Liver (tissue), 9 donors: ENCODE measurements around the gene MTA2. TPM values are rescaled to one million over a fixed set of nuclear protein-coding genes. Genes with fewer than 3 reads are reported as not detected.

Source experiments
- DNase-seq: peaks from one replicate; pipeline ENCODE4 v3.0.0-alpha.2; 2017; ENCODE audit warnings: low spot score
- H3K27ac ChIP-seq, 2 donors: one replicate each; pipeline ENCODE4 v1.7.0; 2013; ENCODE audit warnings: inconsistent platforms in 2 of 2, low read length in 2 of 2, control low read depth in 1 of 2, low read depth in 1 of 2, mild to moderate bottlenecking in 1 of 2
- H3K27me3 ChIP-seq, 4 donors: one replicate each; pipeline versions ENCODE4 v1.6.1 to v1.7.0; 2013; ENCODE audit warnings: low read length in 3 of 4, inconsistent platforms in 1 of 4, mild to moderate bottlenecking in 1 of 4, moderate library complexity in 1 of 4; ENCODE audit not compliant: control insufficient read depth in 4 of 4, insufficient read depth in 4 of 4
- H3K36me3 ChIP-seq, 4 donors: one replicate each; pipeline versions ENCODE4 v1.6.1 to v1.7.0; 2013; ENCODE audit warnings: low read length in 3 of 4, mild to moderate bottlenecking in 3 of 4, low read depth in 1 of 4, moderate library complexity in 1 of 4; ENCODE audit not compliant: control insufficient read depth in 4 of 4, insufficient read depth in 3 of 4
- H3K4me1 ChIP-seq, 4 donors: one replicate each; pipeline versions ENCODE4 v1.6.1 to v1.7.0; 2013; ENCODE audit warnings: low read length in 3 of 4, mild to moderate bottlenecking in 3 of 4, moderate library complexity in 1 of 4; ENCODE audit not compliant: control insufficient read depth in 4 of 4, insufficient read depth in 4 of 4
- H3K4me3 ChIP-seq, 3 donors: one replicate each; pipeline versions ENCODE4 v1.6.1 to v1.7.0; 2013; ENCODE audit warnings: low read length in 3 of 3, control low read depth in 1 of 3, low read depth in 1 of 3, mild to moderate bottlenecking in 1 of 3
- H3K9ac ChIP-seq, 2 donors: one replicate each; pipeline ENCODE4 v1.7.0; 2013; ENCODE audit warnings: low read length in 2 of 2, mild to moderate bottlenecking in 2 of 2, moderate library complexity in 2 of 2, control low read depth in 1 of 2, low read depth in 1 of 2
- H3K9me3 ChIP-seq, 4 donors: one replicate each; pipeline versions ENCODE4 v1.6.1 to v1.7.0; 2013; ENCODE audit warnings: low read length in 3 of 4; ENCODE audit not compliant: control insufficient read depth in 4 of 4
- CTCF ChIP-seq: fragments of 150-350 bp; IDR thresholded peaks from 2 replicates; pipeline ENCODE4 v1.5.1; 2017; ENCODE audit warnings: improper control_type of control experiment, low read depth, low read length; ENCODE audit not compliant: missing input control
- EGR1 ChIP-seq, 2 donors: IDR thresholded peaks; 2 replicates each; pipeline ENCODE4 v1.6.1; 2016 to 2018; ENCODE audit warnings: antibody characterized with exemption in 2 of 2, low read depth in 2 of 2
- FOXA1 ChIP-seq: IDR thresholded peaks from 2 replicates; pipeline ENCODE4 v1.6.1; 2016; ENCODE audit warnings: antibody characterized with exemption
- FOXA2 ChIP-seq: IDR thresholded peaks from 2 replicates; pipeline ENCODE4 v1.6.1; 2016; ENCODE audit warnings: antibody characterized with exemption
- GABPA ChIP-seq, 2 donors: IDR thresholded peaks in 1 of 2; conservative IDR thresholded peaks in 1 of 2; 2 replicates each; pipeline ENCODE4 v1.6.1; 2016; ENCODE audit warnings: antibody characterized with exemption in 2 of 2, mild to moderate bottlenecking in 1 of 2, moderate library complexity in 1 of 2
- HNF4A ChIP-seq, 2 donors: conservative IDR thresholded peaks; 2 replicates each; pipeline ENCODE4 v1.6.1; 2016; ENCODE audit warnings: antibody characterized with exemption in 2 of 2, mild to moderate bottlenecking in 2 of 2
- HNF4G ChIP-seq: IDR thresholded peaks from 2 replicates; pipeline ENCODE4 v1.6.1; 2016; ENCODE audit warnings: antibody characterized with exemption
- JUND ChIP-seq, 2 donors: IDR thresholded peaks; 2 replicates each; pipeline ENCODE4 v1.6.1; 2016; ENCODE audit warnings: antibody characterized with exemption in 2 of 2
- NR2F2 ChIP-seq: IDR thresholded peaks from 2 replicates; pipeline ENCODE4 v1.6.1; 2016; ENCODE audit warnings: antibody characterized with exemption
- RAD21 ChIP-seq, 2 donors: IDR thresholded peaks; 2 replicates each; pipeline ENCODE4 v1.6.1; 2016; ENCODE audit warnings: antibody characterized with exemption in 2 of 2, mild to moderate bottlenecking in 2 of 2
- REST ChIP-seq: IDR thresholded peaks from 2 replicates; pipeline ENCODE4 v1.6.1; 2016; ENCODE audit warnings: antibody characterized with exemption, mild to moderate bottlenecking
- RXRA ChIP-seq, 2 donors: IDR thresholded peaks; 2 replicates each; pipeline ENCODE4 v1.6.1; 2017 to 2018; ENCODE audit warnings: antibody characterized with exemption in 2 of 2, mild to moderate bottlenecking in 1 of 2
- SP1 ChIP-seq: IDR thresholded peaks from 2 replicates; pipeline ENCODE4 v1.6.1; 2018; ENCODE audit warnings: antibody characterized with exemption, mild to moderate bottlenecking
- TAF1 ChIP-seq: conservative IDR thresholded peaks from 2 replicates; pipeline ENCODE4 v1.6.1; 2016; ENCODE audit warnings: antibody characterized with exemption, mild to moderate bottlenecking
- YY1 ChIP-seq: IDR thresholded peaks from 2 replicates; pipeline ENCODE4 v1.6.1; 2016; ENCODE audit warnings: antibody characterized with exemption, mild to moderate bottlenecking
- ZBTB33 ChIP-seq: IDR thresholded peaks from 2 replicates; pipeline ENCODE4 v1.6.1; 2016; ENCODE audit warnings: antibody characterized with exemption
- WGBS: extraction: QIAGEN DNeasy Blood & Tissue Kit; methylation state at CpG from one replicate; pipeline ENCODE4 v1.1.7; 2013; 5-methylcytosine and 5-hydroxymethylcytosine counted together
- polyA plus RNA-seq, 2 donors: library from polyadenylated mRNA; stranded (reverse) in 1 of 2; unstranded in 1 of 2; fragments of 200-250 nt in 1 of 2; fragments of >200 nt in 1 of 2; fragmentation: Nextera tagmentation in 1 of 2; extraction: Ambion mirVana in 1 of 2; gene quantifications; one replicate each; pipeline versions ENCODE4 v1.2.1 to v1.2.3, GENCODE V29; 2013 to 2015
- total RNA-seq, 2 donors: library from RNA; depleted of rRNA; stranded (reverse); fragments of >200 nt; gene quantifications; one replicate each; pipeline ENCODE4 v1.2.3, GENCODE V29; 2014
- TF ChIP-seq, protein P1 (sequence below): IDR thresholded peaks from 2 replicates; pipeline ENCODE4 v1.6.1; 2016; ENCODE audit warnings: antibody characterized with exemption
- TF ChIP-seq, protein P2 (sequence below): IDR thresholded peaks from 2 replicates; pipeline ENCODE4 v1.6.1; 2016; ENCODE audit warnings: antibody characterized with exemption
- donor health status: healthy.
- donor health status: healthy.
- donor health status: healthy.
- donor health status: healthy.
- donor health status: healthy.

Gene MTA2
- total and polyA plus RNA-seq, 4 donors, result 4.4 to 55.3 (median 32.3) TPM

DNA sequence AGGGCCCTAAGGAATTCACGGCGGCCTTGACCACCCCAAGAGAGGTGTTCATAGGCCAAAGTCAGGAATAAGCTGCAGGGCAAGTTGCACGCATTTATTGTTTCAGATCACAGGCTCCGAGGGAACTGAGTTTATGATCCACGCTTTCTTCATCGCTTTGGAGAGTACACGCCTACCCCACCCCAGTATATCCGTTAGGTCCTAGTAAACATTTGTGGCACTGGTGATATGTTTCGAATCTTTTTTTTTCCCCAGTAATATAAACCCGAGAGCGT is 43.9 kb upstream of the MTA2 start:
- peaks cover 4 to 31% (median 25%) of the 10 kb centered on the region in 4 donors for H3K4me1 ChIP-seq
- peaks cover 0 to 14% (median 7%) of the 10 kb centered on the region in 4 donors for H3K36me3 ChIP-seq
- no peak for DNase-seq
- no peak for TF ChIP-seq TAF1
- no peak for TF ChIP-seq SP1
- no peak for TF ChIP-seq RAD21 (IDR thresholded peaks at IDR 0.05)
- TF ChIP-seq FOXA1, result no peak
- no peak for TF ChIP-seq GABPA (IDR thresholded peaks at IDR 0.05 in 1 of 2, conservative IDR thresholded peaks at IDR 0.05 in 1 of 2)
- TF ChIP-seq EGR1 (IDR thresholded peaks at IDR 0.05; ENCODE audit: low read depth in 2 of 2), result no peak
- no peak for TF ChIP-seq FOXA2
- TF ChIP-seq JUND (IDR thresholded peaks at IDR 0.05), result no peak
- TF ChIP-seq REST, result no peak
- TF ChIP-seq ZBTB33, result no peak
- TF ChIP-seq NR2F2, result no peak
- no peak for TF ChIP-seq RXRA (IDR thresholded peaks at IDR 0.05)
- TF ChIP-seq YY1, result no peak
- TF ChIP-seq, protein P1, sequence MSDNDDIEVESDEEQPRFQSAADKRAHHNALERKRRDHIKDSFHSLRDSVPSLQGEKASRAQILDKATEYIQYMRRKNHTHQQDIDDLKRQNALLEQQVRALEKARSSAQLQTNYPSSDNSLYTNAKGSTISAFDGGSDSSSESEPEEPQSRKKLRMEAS, result no peak
- TF ChIP-seq HNF4G, result no peak
- TF ChIP-seq HNF4A (conservative IDR thresholded peaks at IDR 0.05), result no peak
- TF ChIP-seq CTCF, result no peak
- peak overlapping the region; percentile 88 to 95 (median 95) for H3K4me3 ChIP-seq
- peak overlapping the region; percentile 96 to 97 for H3K27ac ChIP-seq
- no peaks in the 10 kb centered on the region for H3K27me3 ChIP-seq
- peak overlapping the region; percentile 70 to 80 for H3K9ac ChIP-seq
- WGBS, result 9% methylated on average over 11 of the region's 11 CpGs
- no peaks in the 10 kb centered on the region for H3K9me3 ChIP-seq

- Histone ChIP-seq H3K9ac (no peak overlapping the region), H3K9me3 (no peaks in the 10 kb centered on the region), H3K27me3 (no peaks in the 10 kb centered on the region), H3K4me1 (peaks cover 4 to 31% (median 26%) of the 10 kb centered on the region in 4 donors), H3K36me3 (peaks cover 0 to 11% (median 5%) of the 10 kb centered on the region in 4 donors), H3K27ac (no peak overlapping the region), H3K4me3 (no peak overlapping the region)
- DNase-seq, result no peak
- TF ChIP-seq HNF4A (conservative IDR thresholded peaks at IDR 0.05), result no peak
- TF ChIP-seq, protein P2, sequence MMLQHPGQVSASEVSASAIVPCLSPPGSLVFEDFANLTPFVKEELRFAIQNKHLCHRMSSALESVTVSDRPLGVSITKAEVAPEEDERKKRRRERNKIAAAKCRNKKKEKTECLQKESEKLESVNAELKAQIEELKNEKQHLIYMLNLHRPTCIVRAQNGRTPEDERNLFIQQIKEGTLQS, result no peak
- no peak for TF ChIP-seq FOXA2
- TF ChIP-seq EGR1 (IDR thresholded peaks at IDR 0.05; ENCODE audit: low read depth in 2 of 2), result no peak
- no peak for TF ChIP-seq FOXA1
- no peak for TF ChIP-seq NR2F2
- 77% methylated on average over 8 of the region's 8 CpGs for WGBS
These were observed 42.6 kb upstream of the MTA2 start for GRCh38 chr11:62644220-62644619.
